ENCODE data around the gene AKAP6. TPM values are rescaled to one million over a fixed set of nuclear protein-coding genes. Genes with fewer than 3 reads are reported as not detected.

The AKAP6 gene
- total RNA-seq, 1 experiment from 2014 or later: 1.1 TPM

GRCh38 chr14:32571995-32572866 lies 243.1 kb downstream of the AKAP6 start:
- H3K4me1 Mint-ChIP-seq: peaks cover 0 to 4% of the 10 kb centered on the region in 2 experiments; a peak in 2 of 4 replicates
- whole genome bisulfite sequencing (ENCODE audit: extremely low coverage, insufficient read length, low lambda C conversion rate): no CpG with 5 or more reads among the region's 7 CpGs
- no peak overlapping the region for H3K27ac Mint-ChIP-seq
- no peak overlapping the region for H3K27ac ChIP-seq (ENCODE audit: insufficient read length, low read depth, low read length)
- H3K9me3 ChIP-seq (ENCODE audit: control insufficient read depth, low read depth, low read length): no peaks in the 10 kb centered on the region
- no peak overlapping the region for H2AFZ ChIP-seq (ENCODE audit: low read length)
- no peak overlapping the region for H3K9ac ChIP-seq (ENCODE audit: extremely low read depth, insufficient read length, low read length)
- H3K79me2 ChIP-seq (ENCODE audit: insufficient read depth, low read length): no peaks in the 10 kb centered on the region
- H3K36me3 Mint-ChIP-seq (ENCODE audit: insufficient read depth in 1 of 3, low read depth in 3 of 3): no peaks in the 10 kb centered on the region
- no peak for TF ChIP-seq CTCF (conservative IDR thresholded peaks at IDR 0.05)
- H2BK120ac ChIP-seq (ENCODE audit: low read depth, low read length, poor library complexity, severe bottlenecking): no peak overlapping the region
- no peaks in the 10 kb centered on the region for H3K9me3 Mint-ChIP-seq
- no peak overlapping the region for H3T11ph ChIP-seq (ENCODE audit: low read length)
- H3K4me2 ChIP-seq (ENCODE audit: insufficient read depth, insufficient read length, low read length): no peak overlapping the region
- no peak overlapping the region for H3K14ac ChIP-seq (ENCODE audit: insufficient read depth, low read length)
- H3K23ac ChIP-seq (ENCODE audit: insufficient read length, low read depth, low read length): no peak overlapping the region
- H2BK5ac ChIP-seq (ENCODE audit: insufficient read length, low read length): no peak overlapping the region
- H3K23me2 ChIP-seq (ENCODE audit: insufficient read length, low read depth, low read length, poor library complexity, severe bottlenecking): no peaks in the 10 kb centered on the region
- no peak overlapping the region for H3K18ac ChIP-seq (ENCODE audit: insufficient read length, low read depth, low read length)
- no peak overlapping the region for H3K4ac ChIP-seq (ENCODE audit: low read depth, low read length)
- DNase-seq: no peak
- H4K8ac ChIP-seq (replicated peaks; ENCODE audit: insufficient read length, low read depth, low read length): no peak overlapping the region
- H2BK20ac ChIP-seq (ENCODE audit: low read depth, low read length, poor library complexity, severe bottlenecking): no peak overlapping the region
- no peak overlapping the region for H3K4me3 Mint-ChIP-seq
- no peak overlapping the region for H2BK15ac ChIP-seq (ENCODE audit: low read depth, low read length)
- no peaks in the 10 kb centered on the region for H4K20me1 ChIP-seq (ENCODE audit: control insufficient read depth, insufficient read depth, insufficient read length)
- H2AK5ac ChIP-seq (ENCODE audit: insufficient read length, low read length): no peak overlapping the region
- H3K27me3 ChIP-seq (ENCODE audit: insufficient read depth, low read length): no peaks in the 10 kb centered on the region
- H3K27me3 Mint-ChIP-seq (ENCODE audit: low read depth): no peaks in the 10 kb centered on the region; the same call in 1 of the 2 replicates
- H2BK12ac ChIP-seq (ENCODE audit: insufficient read length, low read depth, low read length): no peak overlapping the region
- no peak overlapping the region for H4K5ac ChIP-seq (ENCODE audit: insufficient read length, low read depth, low read length)
- H3K56ac ChIP-seq (ENCODE audit: insufficient read length, low read depth, low read length): no peak overlapping the region
- no peak overlapping the region for H4K91ac ChIP-seq (ENCODE audit: insufficient read length, low read depth, low read length)
- no peaks in the 10 kb centered on the region for H3K4me1 ChIP-seq (ENCODE audit: insufficient read depth, low read length)
- no peaks in the 10 kb centered on the region for H3K79me1 ChIP-seq (ENCODE audit: insufficient read depth, low read depth, low read length, poor library complexity, severe bottlenecking)

All from H9 (cell line).